Vagina (tissue), 2 donors: Measurements from ENCODE around the gene MAD1L1. TPM values are rescaled to one million over a fixed set of nuclear protein-coding genes. Genes with fewer than 3 reads are reported as not detected.

Experiments used
- DNase-seq, 2 donors: peaks; one replicate each; pipeline ENCODE4 v3.0.0-alpha.2; 2017; ENCODE audit errors: extremely low spot score in 2 of 2
- H3K27ac ChIP-seq: fragments of 200-600 bp; sonication (generic); one replicate; pipeline ENCODE4 v1.5.1; 2019
- H3K27me3 ChIP-seq: fragments of 200-600 bp; sonication (generic); one replicate; pipeline ENCODE4 v1.5.1; 2019
- H3K36me3 ChIP-seq, 2 donors: fragments of 200-600 bp; sonication (generic); one replicate each; pipeline ENCODE4 v1.5.1; 2017 to 2019
- H3K4me1 ChIP-seq: fragments of 200-600 bp; sonication (generic); one replicate; pipeline ENCODE4 v1.5.1; 2019
- H3K4me3 ChIP-seq, 2 donors: fragments of 200-600 bp; sonication (generic); 1 replicate in 1 of 2; 2 replicates in 1 of 2; pipeline ENCODE4 v1.5.1; 2016 to 2019
- H3K9me3 ChIP-seq: fragments of 200-600 bp; sonication (generic); one replicate; pipeline ENCODE4 v1.5.1; 2019
- POLR2A ChIP-seq, 2 donors: fragments of 450-650 bp; IDR thresholded peaks; one replicate each; pipeline ENCODE4 v1.6.1; 2017; ENCODE audit warnings: antibody characterized with exemption in 2 of 2, mild to moderate bottlenecking in 2 of 2, moderate library complexity in 2 of 2
- POLR2AphosphoS5 ChIP-seq, 2 donors: sonication (generic); formaldehyde crosslinking; IDR thresholded peaks; one replicate each; pipeline ENCODE4 v1.9.0; 2017; ENCODE audit warnings: antibody characterized with exemption in 2 of 2, mild to moderate bottlenecking in 2 of 2, low read depth in 1 of 2; ENCODE audit not compliant: insufficient read depth in 1 of 2
- intact Hi-C: fragments of 100-400 bp; cut with DNase I; formaldehyde crosslinking; loops from one replicate; pipeline ENCODE4 v1.15.1; 2023
- total RNA-seq: library from RNA; depleted of rRNA; stranded (reverse); fragments of >200 nt; gene quantifications from one replicate; pipeline ENCODE4 v1.2.3, GENCODE V29; 2016
- TF ChIP-seq, protein P1 (sequence below), 3 experiments: fragments of 450-650 bp in 2 of 3; fragments of 200-600 bp in 1 of 3; sonication (generic) in 1 of 3; IDR thresholded peaks; one replicate each; pipeline ENCODE4 v1.5.1; 2017 to 2019; ENCODE audit warnings: antibody characterized with exemption in 3 of 3, mild to moderate bottlenecking in 2 of 3, moderate library complexity in 2 of 3

Gene MAD1L1
- total RNA-seq, 1 donor from 2014 or later = 62.4 TPM

DNA sequence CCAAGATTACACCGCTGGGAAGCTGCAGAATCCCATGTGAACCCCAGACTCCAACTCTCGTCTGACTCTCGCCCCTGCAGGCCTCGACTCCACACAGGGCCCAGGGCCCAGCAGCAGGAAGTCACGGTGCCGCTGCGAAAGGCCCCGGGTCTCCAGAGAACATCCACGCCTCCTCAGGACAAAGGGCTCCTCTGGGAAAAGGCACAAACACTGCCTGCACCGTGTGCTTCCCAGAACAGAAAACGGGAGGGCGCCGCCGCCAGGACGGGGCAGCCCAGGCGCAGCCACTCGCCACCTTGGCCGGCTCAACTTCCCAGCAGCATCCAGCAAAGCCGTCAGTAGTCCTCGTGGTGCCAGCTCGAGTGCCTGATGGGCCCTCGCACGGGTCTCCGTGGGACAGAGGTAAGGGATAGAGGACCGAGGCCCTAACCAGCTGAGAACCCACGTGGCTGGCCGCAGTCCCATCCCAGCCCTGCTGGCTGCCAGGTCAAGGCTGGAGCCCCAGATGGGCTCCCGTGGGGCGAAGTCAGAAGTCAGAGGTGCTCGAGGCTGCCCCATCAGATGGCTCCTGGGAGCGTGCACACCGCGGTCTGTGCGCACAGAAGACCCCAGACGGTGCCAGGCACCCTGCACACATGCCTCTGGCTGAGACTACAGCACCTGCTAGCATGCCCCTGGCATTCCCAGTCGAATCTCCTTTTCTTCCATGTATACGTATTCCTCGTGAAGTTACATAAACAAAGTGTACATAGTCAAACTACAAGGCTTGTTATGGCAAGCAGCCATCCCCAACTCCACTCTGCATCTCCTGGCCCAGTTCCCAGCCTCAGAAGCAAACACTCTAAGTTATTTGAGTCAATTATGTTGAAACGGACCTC, 60.2 kb downstream of the MAD1L1 start:
- Histone ChIP-seq H3K9me3 (no peaks in the 10 kb centered on the region), H3K4me3 (no peak overlapping the region), H3K36me3 (no peaks in the 10 kb centered on the region), H3K27me3 (no peaks in the 10 kb centered on the region), H3K4me1 (peaks cover 14% of the 10 kb centered on the region), H3K27ac (no peak overlapping the region)
- intact Hi-C loops = no loop called here
- DNase-seq = no peak
- TF ChIP-seq POLR2AphosphoS5 (IDR thresholded peaks at IDR 0.05; ENCODE audit: insufficient read depth in 1 of 2, low read depth in 1 of 2) = no peak
- TF ChIP-seq, protein P1, sequence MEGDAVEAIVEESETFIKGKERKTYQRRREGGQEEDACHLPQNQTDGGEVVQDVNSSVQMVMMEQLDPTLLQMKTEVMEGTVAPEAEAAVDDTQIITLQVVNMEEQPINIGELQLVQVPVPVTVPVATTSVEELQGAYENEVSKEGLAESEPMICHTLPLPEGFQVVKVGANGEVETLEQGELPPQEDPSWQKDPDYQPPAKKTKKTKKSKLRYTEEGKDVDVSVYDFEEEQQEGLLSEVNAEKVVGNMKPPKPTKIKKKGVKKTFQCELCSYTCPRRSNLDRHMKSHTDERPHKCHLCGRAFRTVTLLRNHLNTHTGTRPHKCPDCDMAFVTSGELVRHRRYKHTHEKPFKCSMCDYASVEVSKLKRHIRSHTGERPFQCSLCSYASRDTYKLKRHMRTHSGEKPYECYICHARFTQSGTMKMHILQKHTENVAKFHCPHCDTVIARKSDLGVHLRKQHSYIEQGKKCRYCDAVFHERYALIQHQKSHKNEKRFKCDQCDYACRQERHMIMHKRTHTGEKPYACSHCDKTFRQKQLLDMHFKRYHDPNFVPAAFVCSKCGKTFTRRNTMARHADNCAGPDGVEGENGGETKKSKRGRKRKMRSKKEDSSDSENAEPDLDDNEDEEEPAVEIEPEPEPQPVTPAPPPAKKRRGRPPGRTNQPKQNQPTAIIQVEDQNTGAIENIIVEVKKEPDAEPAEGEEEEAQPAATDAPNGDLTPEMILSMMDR (IDR thresholded peaks at IDR 0.05) = no peak
- no peak for TF ChIP-seq POLR2A (IDR thresholded peaks at IDR 0.05)

DNA sequence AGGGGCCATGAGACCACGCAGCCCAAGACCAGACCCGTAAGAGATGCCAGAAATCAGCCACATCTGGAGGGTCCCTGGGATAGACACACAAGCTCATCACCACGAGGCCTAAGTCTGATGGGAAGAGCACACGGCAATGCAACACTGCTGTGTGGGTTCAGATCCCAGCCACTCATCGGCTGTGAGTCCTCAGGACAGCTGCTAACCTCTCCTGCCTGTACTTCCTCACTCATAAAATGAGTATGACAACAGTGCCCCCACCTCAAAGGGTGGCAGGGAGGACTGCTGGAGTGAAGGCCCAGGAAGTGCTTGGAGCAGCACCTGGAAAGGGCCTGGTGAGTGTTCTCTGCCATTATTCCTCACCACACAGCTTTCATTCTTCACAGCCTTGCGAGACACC, 60.9 kb downstream of the MAD1L1 start:
- Histone ChIP-seq H3K27me3 (no peaks in the 10 kb centered on the region), H3K4me3 (no peak overlapping the region), H3K27ac (no peak overlapping the region), H3K36me3 (no peaks in the 10 kb centered on the region), H3K9me3 (no peaks in the 10 kb centered on the region), H3K4me1 (peaks cover 14% of the 10 kb centered on the region)
- DNase-seq = no peak
- no peak for TF ChIP-seq POLR2AphosphoS5 (IDR thresholded peaks at IDR 0.05; ENCODE audit: insufficient read depth in 1 of 2, low read depth in 1 of 2)
- TF ChIP-seq POLR2A (IDR thresholded peaks at IDR 0.05) = no peak
- TF ChIP-seq, protein P1 (IDR thresholded peaks at IDR 0.05) = no peak
- intact Hi-C loops = no loop called here

DNA sequence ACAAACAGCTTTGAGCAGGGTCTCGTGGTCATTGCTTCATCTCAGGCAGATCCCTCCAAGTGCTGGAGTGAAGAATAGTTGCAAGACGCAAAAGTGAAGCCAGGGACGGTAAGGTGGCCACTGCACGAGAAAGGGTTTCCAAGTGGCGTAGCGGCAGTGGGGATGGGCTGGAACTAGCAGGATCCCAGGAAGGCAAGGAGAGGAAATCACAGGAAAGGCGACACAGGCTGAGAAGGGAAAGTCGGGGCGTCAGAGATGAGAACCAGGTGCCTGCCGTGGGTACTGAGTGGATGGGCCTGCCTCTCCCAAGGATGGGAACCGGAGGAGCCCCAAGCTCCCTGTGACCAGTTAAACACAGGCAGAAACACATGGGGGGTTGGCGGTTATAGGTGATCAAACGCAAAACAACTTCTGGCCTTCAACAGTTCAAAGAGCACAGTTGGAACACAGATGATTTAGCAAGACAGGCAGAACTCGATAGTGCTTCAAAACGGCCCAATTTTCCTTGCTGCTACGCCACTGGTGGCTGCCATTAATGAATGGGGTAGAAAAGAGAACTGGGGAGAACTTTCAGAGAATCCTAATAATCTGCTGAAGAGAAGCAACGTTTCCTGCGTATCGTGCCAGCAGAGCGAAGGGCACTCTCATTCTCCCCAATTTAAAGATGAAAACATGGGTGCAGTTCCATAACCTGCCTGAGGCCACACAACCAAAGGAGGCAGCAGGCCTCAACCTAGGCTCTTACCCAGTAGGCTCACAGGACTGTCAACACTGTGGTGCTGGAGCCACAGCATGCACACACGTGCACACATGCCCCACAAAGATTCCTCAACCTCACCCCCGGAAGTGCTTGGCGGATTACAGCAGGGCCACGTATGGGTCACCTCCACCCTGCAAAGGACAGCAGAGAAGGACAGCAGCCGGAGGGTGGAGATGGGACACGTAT, 61.9 kb downstream of the MAD1L1 start:
- no peaks in the 10 kb centered on the region for H3K36me3 ChIP-seq
- no peak for DNase-seq
- H3K4me1 ChIP-seq = peaks cover 11% of the 10 kb centered on the region
- no peaks in the 10 kb centered on the region for H3K9me3 ChIP-seq
- no peak for TF ChIP-seq POLR2AphosphoS5 (IDR thresholded peaks at IDR 0.05; ENCODE audit: insufficient read depth in 1 of 2, low read depth in 1 of 2)
- TF ChIP-seq, protein P1 (IDR thresholded peaks at IDR 0.05) = no peak
- no peak for TF ChIP-seq POLR2A (IDR thresholded peaks at IDR 0.05)
- no peak overlapping the region for H3K4me3 ChIP-seq
- H3K27ac ChIP-seq = no peak overlapping the region
- H3K27me3 ChIP-seq = no peaks in the 10 kb centered on the region
- intact Hi-C loops = no loop called here

DNA sequence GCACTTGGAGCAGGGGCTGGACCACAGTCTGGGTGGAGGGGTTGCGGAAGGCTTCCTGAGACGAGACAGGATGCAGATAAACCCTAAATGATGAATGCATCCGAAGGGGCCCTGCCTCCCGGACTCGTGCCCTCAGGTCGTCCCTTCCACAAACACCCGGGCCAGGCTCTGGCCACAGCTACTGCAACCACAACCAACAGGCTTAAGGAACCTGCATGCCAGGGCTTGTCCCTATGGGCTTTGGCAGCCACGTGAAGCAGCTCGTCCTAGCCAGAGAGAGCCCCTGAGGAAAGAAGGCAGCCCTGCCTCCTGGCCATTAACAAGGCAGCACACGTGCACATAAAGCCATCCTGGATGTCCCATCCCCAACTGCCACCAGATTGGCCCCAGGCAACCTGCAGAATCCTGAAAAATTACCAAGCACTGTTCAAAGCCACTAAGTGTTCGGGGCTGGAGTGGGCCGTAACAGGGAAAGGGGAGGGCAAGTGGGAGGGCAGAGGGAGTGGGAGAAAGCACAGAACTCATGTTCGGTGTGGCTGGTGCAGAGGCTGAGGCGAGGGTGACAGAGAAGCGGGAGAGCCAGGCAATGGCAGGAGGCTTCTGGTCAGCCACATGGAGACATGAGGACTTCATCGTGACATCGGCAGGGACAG, 62.7 kb downstream of the MAD1L1 start:
- no peaks in the 10 kb centered on the region for H3K9me3 ChIP-seq
- intact Hi-C loops = no loop called here
- H3K27ac ChIP-seq = no peak overlapping the region
- no peaks in the 10 kb centered on the region for H3K27me3 ChIP-seq
- no peak for DNase-seq
- H3K36me3 ChIP-seq = no peaks in the 10 kb centered on the region
- TF ChIP-seq POLR2AphosphoS5 (IDR thresholded peaks at IDR 0.05; ENCODE audit: insufficient read depth in 1 of 2, low read depth in 1 of 2) = no peak
- no peak for TF ChIP-seq POLR2A (IDR thresholded peaks at IDR 0.05)
- TF ChIP-seq, protein P1 (IDR thresholded peaks at IDR 0.05) = no peak
- no peak overlapping the region for H3K4me3 ChIP-seq
- peaks cover 3% of the 10 kb centered on the region for H3K4me1 ChIP-seq
